B cell (primary cell): ENCODE results near the gene SP8.

ENCODE experiments used
- EZH2 ChIP-seq: IDR thresholded peaks from 2 replicates; pipeline ENCODE4 v1.6.1; 2012; ENCODE audit warnings: borderline replicate concordance, low read depth, mild to moderate bottlenecking, moderate library complexity, low read length; ENCODE audit not compliant: insufficient read depth, poor library complexity, severe bottlenecking
- TF ChIP-seq, protein P1 (sequence below): fragments of 200-600 bp; IDR thresholded peaks from one replicate; pipeline ENCODE4 v1.8.0; 2022; ENCODE audit warnings: antibody characterized with exemption, mild to moderate bottlenecking

- TF ChIP-seq EZH2, result no peak
- TF ChIP-seq, protein P1, sequence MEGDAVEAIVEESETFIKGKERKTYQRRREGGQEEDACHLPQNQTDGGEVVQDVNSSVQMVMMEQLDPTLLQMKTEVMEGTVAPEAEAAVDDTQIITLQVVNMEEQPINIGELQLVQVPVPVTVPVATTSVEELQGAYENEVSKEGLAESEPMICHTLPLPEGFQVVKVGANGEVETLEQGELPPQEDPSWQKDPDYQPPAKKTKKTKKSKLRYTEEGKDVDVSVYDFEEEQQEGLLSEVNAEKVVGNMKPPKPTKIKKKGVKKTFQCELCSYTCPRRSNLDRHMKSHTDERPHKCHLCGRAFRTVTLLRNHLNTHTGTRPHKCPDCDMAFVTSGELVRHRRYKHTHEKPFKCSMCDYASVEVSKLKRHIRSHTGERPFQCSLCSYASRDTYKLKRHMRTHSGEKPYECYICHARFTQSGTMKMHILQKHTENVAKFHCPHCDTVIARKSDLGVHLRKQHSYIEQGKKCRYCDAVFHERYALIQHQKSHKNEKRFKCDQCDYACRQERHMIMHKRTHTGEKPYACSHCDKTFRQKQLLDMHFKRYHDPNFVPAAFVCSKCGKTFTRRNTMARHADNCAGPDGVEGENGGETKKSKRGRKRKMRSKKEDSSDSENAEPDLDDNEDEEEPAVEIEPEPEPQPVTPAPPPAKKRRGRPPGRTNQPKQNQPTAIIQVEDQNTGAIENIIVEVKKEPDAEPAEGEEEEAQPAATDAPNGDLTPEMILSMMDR, result no peak
Observed at GRCh38 chr7:20748853-20749252, 37.8 kb downstream of the SP8 start.
